HuH-7 (cell line): ENCODE data around the gene NSUN2.

Experiments
- DNase-seq: peaks from one replicate; pipeline ENCODE4 v3.0.0; 2011; ENCODE audit warnings: low spot score

Gene NSUN2

DNA sequence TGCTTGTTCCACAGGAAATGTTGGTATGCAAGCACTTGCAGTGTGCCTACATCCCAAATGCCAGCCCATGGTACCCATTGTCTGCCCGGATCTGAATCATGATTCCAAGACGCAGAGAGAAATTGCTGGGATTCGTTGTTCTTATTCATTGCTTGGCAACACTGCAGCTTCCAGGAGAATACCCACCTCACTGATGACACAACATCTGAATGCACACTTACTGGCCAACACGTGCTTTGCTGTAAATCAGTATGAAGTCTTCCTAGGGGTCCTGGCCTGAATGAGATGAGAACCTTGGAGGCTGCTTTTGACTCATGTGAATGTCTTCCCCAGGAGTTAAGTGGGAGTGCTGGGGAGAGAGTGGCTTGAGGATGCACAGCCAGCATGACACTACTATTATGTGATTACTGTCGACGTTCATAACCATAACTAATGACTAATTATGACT lies 12.0 kb upstream of the NSUN2 start:
- no peak for DNase-seq

GRCh38 chr5:6642655-6643054 lies 9.8 kb upstream of the NSUN2 start:
- no peak for DNase-seq

DNA sequence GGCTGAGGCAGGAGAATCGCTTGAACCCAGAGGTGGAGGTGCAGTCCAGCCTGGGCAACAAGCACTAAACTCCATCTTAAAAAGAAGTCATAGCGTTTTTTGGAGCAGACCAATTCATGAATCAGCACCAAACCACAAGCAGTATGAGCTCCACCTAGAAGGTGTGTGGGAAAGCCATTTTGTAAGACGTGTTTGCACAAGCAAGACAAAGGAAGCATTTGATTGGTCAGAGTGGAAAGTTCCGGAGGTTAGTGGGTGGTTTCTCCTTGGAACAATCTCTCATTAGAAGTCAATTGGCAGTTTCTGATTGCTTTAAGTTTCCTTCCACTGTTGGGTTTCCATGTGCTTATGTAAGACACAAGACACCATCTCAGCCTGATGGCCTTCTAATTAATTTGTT lies 5.4 kb upstream of the NSUN2 start:
- no peak for DNase-seq

- no peak for DNase-seq
Measured at GRCh38 chr5:6637590-6637989, 4.7 kb upstream of the NSUN2 start.

- DNase-seq, result no peak
Measured at GRCh38 chr5:6637022-6637421, 4.2 kb upstream of the NSUN2 start.

DNA sequence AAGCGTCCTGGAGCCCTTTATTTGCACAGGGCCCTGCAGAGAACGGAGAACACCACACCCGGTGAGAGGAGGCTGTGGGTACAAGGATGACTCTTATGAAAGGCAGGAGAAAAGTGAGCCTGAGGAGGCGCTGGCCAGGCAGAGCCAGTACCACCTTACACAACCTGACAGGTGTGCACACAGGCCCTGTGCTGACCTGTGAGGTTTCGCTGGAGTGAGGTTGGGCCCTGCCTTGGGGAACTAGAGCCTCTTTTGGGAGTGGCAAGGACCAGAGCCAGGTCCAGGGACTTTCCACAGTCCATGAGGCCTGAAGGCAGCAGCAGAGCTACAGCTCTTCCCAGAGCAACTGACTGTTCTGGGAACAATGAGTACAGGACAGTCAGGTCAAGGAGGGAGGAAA lies 3.4 kb upstream of the NSUN2 start:
- no peak for DNase-seq

DNA sequence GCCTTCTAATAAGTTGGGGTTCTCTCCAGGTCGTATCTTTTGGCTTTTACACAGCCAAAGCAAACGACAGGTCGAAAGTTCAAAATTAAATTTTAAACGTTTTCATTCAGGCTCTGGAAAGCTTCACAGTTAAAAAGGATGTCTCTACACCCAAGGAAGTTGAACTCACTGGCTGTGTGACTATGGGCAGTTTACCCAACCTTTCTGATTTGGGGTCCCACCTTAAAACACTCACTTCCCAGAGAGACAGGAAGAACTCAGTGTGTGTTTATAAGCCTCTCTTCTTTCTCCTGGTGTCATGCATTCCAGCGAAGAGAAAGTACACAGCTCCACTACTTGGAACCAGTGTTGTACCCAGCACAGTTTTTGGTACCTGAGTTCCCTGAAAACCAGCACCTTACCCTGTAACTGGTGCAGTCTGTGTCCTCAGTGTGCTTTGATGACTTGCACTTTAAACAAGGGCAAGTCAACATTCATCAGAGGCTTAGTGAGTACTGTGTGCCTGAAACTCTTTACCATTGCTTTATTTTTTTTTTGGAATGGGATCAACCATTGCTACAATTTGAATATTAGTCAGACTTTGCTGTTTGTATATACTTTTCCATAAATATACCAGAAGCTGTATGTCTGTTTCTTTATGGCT lies 2.1 kb upstream of the NSUN2 start:
- no peak for DNase-seq

GRCh38 chr5:6634306-6634705 lies 1.5 kb upstream of the NSUN2 start:
- peak; percentile 13 for DNase-seq

DNA sequence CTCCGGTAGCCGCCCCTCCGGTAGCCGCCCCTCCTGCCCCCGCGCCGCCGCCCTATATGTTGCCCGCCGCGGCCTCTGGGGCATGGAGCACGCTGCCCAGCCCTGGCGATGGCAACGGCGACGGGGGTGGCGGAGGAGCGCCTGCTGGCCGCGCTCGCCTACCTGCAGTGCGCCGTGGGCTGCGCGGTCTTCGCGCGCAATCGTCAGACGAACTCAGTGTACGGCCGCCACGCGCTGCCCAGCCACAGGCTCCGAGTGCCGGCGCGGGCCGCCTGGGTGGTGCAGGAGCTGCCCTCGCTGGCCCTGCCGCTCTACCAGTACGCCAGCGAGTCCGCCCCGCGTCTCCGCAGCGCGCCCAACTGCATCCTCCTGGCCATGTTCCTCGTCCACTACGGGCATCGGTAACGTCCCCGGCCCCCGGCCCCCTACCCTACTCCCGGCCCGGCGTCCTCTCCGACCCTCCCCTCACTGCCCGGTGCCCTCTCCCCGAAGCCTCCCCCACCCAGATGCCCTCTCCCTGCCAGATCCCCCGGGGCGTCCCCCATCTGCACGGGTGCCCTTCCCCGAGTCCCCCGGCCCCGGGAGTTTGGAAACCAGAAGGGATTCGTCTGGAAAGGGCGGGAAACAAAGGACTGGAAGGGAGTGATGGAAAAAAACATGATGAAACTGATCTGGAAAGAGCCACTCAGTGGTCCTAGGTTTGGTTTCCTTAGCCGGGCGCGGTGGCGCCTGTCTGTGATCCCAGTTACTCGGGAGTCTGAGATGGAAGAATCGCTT lies 813 bp upstream of the NSUN2 start:
- DNase-seq, result peak; percentile 24

GRCh38 chr5:6632324-6632887 lies 438 bp downstream of the NSUN2 start:
- peak; percentile 15 for DNase-seq

DNA sequence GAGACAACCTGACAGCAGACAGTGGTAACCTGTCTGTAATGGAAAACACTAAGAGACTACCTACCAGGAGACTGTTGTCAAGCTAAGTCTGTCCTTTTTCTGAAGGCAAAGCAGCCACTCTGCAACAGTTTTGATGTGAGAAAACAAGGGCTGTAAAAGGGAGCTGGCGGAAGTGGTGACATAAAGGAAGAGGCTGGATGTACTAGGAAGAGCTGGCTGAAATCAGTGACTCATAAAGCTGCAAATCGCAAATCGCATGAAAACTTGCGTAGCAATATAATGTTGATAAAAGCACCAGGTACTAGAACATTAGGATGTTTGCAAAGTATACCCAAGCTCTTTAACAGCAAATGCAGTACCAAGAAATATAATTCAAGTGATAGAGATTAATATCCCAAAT lies 1.4 kb downstream of the NSUN2 start:
- no peak for DNase-seq

DNA sequence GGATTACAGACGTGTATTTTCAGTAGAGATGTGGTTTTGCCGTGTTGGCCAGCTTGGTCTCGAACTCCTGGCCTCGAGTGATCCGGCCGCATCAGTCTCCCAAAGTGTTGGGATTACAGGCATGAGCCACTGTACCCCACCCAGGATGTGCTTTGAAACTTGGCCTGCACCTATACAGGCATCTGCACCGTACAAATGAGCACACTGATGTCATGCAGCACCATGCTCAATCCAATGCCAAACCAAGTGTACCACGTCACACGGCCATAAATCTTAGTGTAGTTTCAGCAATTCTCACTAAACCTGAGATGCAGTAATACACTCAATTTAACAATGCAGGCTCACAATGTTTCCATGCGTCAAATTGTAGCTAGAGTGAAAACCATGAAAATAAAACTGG lies 6.3 kb downstream of the NSUN2 start:
- no peak for DNase-seq

DNA sequence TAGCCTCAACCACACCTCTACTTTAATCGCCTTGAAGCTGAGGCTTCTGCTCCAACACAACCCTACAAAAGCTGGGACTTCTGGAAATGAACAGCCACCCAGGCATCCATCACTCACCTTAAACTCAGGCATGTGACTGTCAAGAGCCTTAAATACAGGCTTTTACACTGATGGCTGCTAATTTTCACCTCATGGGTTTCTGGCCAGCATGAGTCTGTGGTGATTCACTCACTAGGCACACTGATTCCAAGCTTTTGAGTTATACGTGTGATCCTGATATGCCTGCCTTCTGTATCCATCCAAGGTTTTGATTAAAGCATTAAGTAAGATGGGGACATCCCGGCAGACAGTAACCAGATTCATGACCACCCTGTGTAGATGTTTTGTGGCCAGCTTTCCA lies 8.9 kb downstream of the NSUN2 start:
- DNase-seq, result no peak

DNA sequence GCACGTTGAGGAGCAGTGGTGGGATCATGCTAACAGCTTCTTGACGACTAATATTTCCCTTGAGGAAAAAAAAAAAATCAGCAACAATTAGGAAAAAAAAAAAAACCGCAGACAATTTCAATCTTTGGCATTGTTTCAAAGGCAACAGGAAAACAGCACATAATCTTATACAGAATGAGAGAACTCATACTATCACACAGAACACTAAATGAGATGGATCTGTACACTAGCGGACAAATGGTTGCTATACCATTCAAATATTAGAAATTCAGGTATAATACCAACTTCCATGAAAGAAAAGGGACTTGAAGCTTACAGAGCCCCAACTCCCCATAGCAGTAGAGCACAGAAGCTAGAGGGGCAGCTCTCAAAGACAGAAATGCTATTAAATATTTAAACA lies 9.6 kb downstream of the NSUN2 start:
- no peak for DNase-seq

- no peak for DNase-seq
Measured at GRCh38 chr5:6616632-6617031, 16.2 kb downstream of the NSUN2 start.

GRCh38 chr5:6615034-6615815 lies 17.6 kb downstream of the NSUN2 start:
- no peak for DNase-seq

GRCh38 chr5:6611334-6612256 lies 21.2 kb downstream of the NSUN2 start:
- no peak for DNase-seq

GRCh38 chr5:6608016-6608415 lies 24.8 kb downstream of the NSUN2 start:
- no peak for DNase-seq

GRCh38 chr5:6607559-6607936 lies 25.3 kb downstream of the NSUN2 start:
- no peak for DNase-seq

GRCh38 chr5:6606884-6607558 lies 25.8 kb downstream of the NSUN2 start:
- DNase-seq, result no peak

DNA sequence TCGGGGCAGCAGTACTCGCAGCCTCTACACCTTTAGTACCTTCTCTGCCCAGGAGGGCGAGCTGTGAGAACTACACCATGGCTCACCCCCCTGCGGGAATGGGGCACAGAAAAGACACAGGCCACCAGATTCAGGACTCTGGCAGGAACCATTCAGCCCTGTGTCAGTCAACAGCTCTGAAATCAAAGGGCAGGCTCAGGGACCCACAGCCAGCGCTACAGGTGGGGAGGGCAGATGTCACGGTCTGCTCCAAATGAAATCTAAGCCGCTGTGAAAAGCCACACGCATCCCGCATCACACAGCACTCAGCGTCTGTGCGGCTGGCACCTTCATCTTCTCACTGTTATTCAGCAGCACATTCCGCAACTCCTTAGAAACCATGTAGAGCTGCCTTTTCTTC lies 27.9 kb downstream of the NSUN2 start:
- DNase-seq, result no peak
